IPS-18a (cell line): ENCODE results near the gene DMD.

ENCODE experiments used
- H3K27ac ChIP-seq: one replicate; pipeline ENCODE4 v1.5.1; 2013; ENCODE audit warnings: low read length
- H3K27me3 ChIP-seq: one replicate; pipeline ENCODE4 v1.6.1; 2013; ENCODE audit warnings: mild to moderate bottlenecking, low read length; ENCODE audit not compliant: control insufficient read depth, insufficient read depth
- H3K36me3 ChIP-seq: one replicate; pipeline ENCODE4 v1.6.1; 2013; ENCODE audit warnings: low read depth, low read length; ENCODE audit not compliant: control insufficient read depth
- H3K4me1 ChIP-seq: one replicate; pipeline ENCODE4 v1.6.1; 2013; ENCODE audit warnings: low read depth, low read length; ENCODE audit not compliant: control insufficient read depth
- H3K4me3 ChIP-seq: one replicate; pipeline ENCODE4 v1.5.1; 2013; ENCODE audit warnings: low read length
- H3K9ac ChIP-seq: one replicate; pipeline ENCODE4 v1.6.1; 2013; ENCODE audit warnings: mild to moderate bottlenecking, low read length, moderate library complexity
- H3K9me3 ChIP-seq: one replicate; pipeline ENCODE4 v1.6.1; 2013; ENCODE audit warnings: low read depth, low read length; ENCODE audit not compliant: control insufficient read depth

Gene DMD

DNA sequence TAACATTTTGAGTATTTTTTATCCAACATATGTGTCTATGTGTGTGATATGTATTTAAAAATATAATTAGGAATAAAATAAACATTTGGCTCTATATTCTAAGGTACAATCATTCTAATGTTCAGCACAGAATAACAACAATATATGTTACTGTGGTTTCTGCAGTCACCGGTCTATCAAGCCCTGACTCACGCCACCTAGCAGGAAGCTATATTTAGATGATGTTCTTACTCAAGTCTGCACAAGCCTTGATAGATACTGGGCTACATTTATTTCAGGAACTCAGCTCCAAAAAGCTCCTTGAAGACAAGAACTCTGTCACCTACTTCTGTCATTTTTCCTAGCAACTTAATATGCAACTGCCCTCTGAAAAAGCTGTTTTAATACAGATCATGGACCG lies 1987.5 kb downstream of the DMD start:
- Histone ChIP-seq H3K4me1 (no peaks in the 10 kb centered on the region), H3K36me3 (no peaks in the 10 kb centered on the region), H3K27ac (no peak overlapping the region)

GRCh38 chrX:31222946-31223345 lies 1988.4 kb downstream of the DMD start:
- no peaks in the 10 kb centered on the region for H3K4me1 ChIP-seq
- H3K4me3 ChIP-seq: no peak overlapping the region
- no peak overlapping the region for H3K9ac ChIP-seq
- no peak overlapping the region for H3K27ac ChIP-seq
- peaks cover 26% of the 10 kb centered on the region for H3K9me3 ChIP-seq
- H3K27me3 ChIP-seq: no peaks in the 10 kb centered on the region
- H3K36me3 ChIP-seq: no peaks in the 10 kb centered on the region

More for the DNA sequence above, 1987.5 kb downstream of the DMD start:
- H3K9ac ChIP-seq: no peak overlapping the region
- no peak overlapping the region for H3K4me3 ChIP-seq
- no peaks in the 10 kb centered on the region for H3K27me3 ChIP-seq
- peaks cover 26% of the 10 kb centered on the region for H3K9me3 ChIP-seq

- peaks cover 22% of the 10 kb centered on the region for H3K9me3 ChIP-seq
- no peak overlapping the region for H3K9ac ChIP-seq
- H3K4me3 ChIP-seq: no peak overlapping the region
- H3K4me1 ChIP-seq: no peaks in the 10 kb centered on the region
- H3K27ac ChIP-seq: no peak overlapping the region
- no peaks in the 10 kb centered on the region for H3K36me3 ChIP-seq
- no peaks in the 10 kb centered on the region for H3K27me3 ChIP-seq
Observed at GRCh38 chrX:31219174-31219573, 1992.2 kb downstream of the DMD start.

DNA sequence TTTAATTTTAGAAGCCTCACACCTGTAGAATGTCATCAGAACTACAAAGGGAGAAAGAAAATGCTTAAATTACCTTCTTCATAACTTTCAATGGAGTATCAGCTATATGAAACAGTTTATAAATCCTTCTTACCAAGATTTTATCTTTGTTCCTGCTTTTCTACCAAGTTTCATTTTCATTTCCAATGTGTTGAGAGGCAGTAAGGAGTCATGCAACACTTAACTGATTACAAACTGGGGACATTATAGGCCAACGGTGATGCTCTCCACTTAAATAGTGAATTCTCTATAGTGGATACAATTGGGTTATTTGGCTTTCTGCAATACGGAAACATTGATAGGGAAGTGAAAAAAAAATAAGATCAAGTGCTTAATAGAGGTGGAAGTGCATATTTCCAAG lies 1994.3 kb downstream of the DMD start:
- Histone ChIP-seq H3K4me3 (no peak overlapping the region), H3K27ac (no peak overlapping the region), H3K4me1 (no peaks in the 10 kb centered on the region), H3K9ac (no peak overlapping the region), H3K9me3 (peaks cover 15% of the 10 kb centered on the region), H3K36me3 (no peaks in the 10 kb centered on the region), H3K27me3 (no peaks in the 10 kb centered on the region)

- no peaks in the 10 kb centered on the region for H3K36me3 ChIP-seq
- peaks cover 12% of the 10 kb centered on the region for H3K9me3 ChIP-seq
- H3K4me3 ChIP-seq: no peak overlapping the region
- no peak overlapping the region for H3K9ac ChIP-seq
- H3K27ac ChIP-seq: no peak overlapping the region
- H3K4me1 ChIP-seq: no peaks in the 10 kb centered on the region
- no peaks in the 10 kb centered on the region for H3K27me3 ChIP-seq
Observed at GRCh38 chrX:31215277-31215815, 1996.0 kb downstream of the DMD start.

DNA sequence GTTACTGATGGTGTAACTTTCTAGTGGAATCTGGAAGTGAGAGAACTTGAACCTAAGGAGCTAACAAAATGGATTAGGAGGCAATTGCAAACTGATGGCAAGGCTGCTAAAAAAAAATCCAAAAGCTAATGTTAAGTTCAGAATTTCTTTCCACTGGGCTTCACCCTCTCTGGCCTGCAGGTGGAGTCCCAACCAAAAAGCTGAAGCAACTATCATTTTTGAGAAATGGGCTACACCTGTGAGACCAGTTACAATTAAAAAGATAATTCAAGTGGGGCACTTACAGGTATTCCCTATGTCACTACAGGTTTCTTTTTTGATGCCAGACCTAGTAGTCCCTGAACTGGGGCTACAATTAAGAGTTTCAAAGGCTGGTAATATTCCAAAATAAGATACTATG lies 1997.4 kb downstream of the DMD start:
- Histone ChIP-seq H3K4me3 (no peak overlapping the region), H3K27me3 (no peaks in the 10 kb centered on the region), H3K9ac (no peak overlapping the region), H3K27ac (no peak overlapping the region), H3K36me3 (no peaks in the 10 kb centered on the region), H3K9me3 (peaks cover 7% of the 10 kb centered on the region), H3K4me1 (no peaks in the 10 kb centered on the region)

GRCh38 chrX:31212856-31213748 lies 1998.2 kb downstream of the DMD start:
- peaks cover 7% of the 10 kb centered on the region for H3K9me3 ChIP-seq
- H3K36me3 ChIP-seq: no peaks in the 10 kb centered on the region
- H3K27ac ChIP-seq: no peak overlapping the region
- no peaks in the 10 kb centered on the region for H3K4me1 ChIP-seq
- no peak overlapping the region for H3K4me3 ChIP-seq
- no peaks in the 10 kb centered on the region for H3K27me3 ChIP-seq
- no peak overlapping the region for H3K9ac ChIP-seq

DNA sequence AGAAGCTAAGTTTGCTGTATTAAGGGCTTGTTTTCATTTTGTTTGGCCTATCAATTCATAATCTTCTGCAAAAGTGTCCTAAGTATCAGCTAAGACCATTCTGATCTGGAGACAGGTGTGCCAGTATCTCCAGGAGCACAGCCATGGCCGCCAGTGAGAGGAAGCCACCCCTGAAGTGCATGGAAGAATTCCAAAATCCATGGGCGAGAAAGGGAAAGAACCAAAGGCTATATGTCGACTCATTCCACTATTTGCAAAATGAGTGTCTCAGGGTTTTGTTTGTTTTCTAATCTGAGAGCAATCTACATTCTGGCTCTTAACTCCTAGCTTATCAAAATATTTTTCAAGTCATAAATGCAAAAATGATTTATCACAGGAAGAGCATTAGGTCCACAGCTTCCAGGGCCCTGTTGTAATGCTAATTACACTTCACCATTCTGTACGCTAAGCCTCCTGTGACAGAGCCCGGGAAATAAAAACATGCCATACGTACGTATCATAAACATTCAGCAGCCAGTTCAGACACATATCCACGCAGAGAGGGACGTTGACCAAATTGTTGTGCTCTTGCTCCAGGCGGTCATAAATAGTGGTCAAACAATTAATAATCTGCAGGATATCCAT lies 2002.2 kb downstream of the DMD start:
- Histone ChIP-seq H3K9me3 (peaks cover 10% of the 10 kb centered on the region), H3K27me3 (no peaks in the 10 kb centered on the region), H3K4me1 (no peaks in the 10 kb centered on the region), H3K9ac (no peak overlapping the region), H3K4me3 (no peak overlapping the region), H3K27ac (no peak overlapping the region), H3K36me3 (no peaks in the 10 kb centered on the region)

DNA sequence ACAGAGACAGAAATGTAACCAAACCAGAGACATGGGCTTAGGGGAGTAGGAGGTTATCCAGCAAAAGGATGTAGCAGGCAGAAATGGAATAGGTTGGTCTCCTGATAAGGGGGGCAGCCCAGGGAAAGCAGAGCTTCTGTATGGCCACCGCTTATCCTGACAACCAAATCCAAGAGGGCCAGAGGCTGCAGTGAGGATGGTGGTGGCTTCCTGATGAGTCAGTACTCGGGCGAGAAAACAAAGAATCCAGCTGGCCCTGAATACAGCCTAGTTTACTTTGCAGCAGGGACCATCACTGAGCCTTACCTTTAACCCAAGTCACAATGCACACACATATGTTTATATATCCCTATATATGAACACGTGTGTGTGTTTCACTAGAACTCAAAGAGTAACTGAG lies 2009.8 kb downstream of the DMD start:
- Histone ChIP-seq H3K27ac (no peak overlapping the region), H3K9ac (no peak overlapping the region), H3K4me3 (no peak overlapping the region), H3K27me3 (no peaks in the 10 kb centered on the region), H3K9me3 (peaks cover 11% of the 10 kb centered on the region), H3K36me3 (no peaks in the 10 kb centered on the region), H3K4me1 (no peaks in the 10 kb centered on the region)

GRCh38 chrX:31200430-31200829 lies 2010.9 kb downstream of the DMD start:
- Histone ChIP-seq H3K9ac (no peak overlapping the region), H3K9me3 (peaks cover 15% of the 10 kb centered on the region), H3K27ac (no peak overlapping the region), H3K4me3 (no peak overlapping the region), H3K36me3 (no peaks in the 10 kb centered on the region), H3K4me1 (no peaks in the 10 kb centered on the region), H3K27me3 (no peaks in the 10 kb centered on the region)

DNA sequence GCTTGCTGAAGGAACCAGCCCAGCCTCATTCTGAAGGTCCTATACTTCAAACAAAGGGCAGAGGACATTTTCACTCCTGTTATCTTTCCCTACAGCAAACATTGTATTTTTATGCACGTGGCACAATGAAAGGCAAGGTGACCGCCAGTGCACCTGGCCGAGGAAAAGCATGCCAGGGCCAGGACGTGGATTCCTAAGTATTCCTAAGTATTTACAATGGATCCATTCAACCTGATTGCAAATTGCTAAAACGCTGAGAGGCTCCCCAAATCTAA lies 2011.6 kb downstream of the DMD start:
- H3K36me3 ChIP-seq: no peaks in the 10 kb centered on the region
- H3K4me3 ChIP-seq: no peak overlapping the region
- no peak overlapping the region for H3K27ac ChIP-seq
- no peaks in the 10 kb centered on the region for H3K4me1 ChIP-seq
- H3K27me3 ChIP-seq: no peaks in the 10 kb centered on the region
- H3K9ac ChIP-seq: no peak overlapping the region
- peaks cover 10% of the 10 kb centered on the region for H3K9me3 ChIP-seq
